ENCODE results near the gene ARHGAP33. TPM values are rescaled to one million over a fixed set of nuclear protein-coding genes. Genes with fewer than 3 reads are reported as not detected.

Gene ARHGAP33
- total RNA-seq, 1 experiment from 2014 or later: 7.8 TPM

DNA sequence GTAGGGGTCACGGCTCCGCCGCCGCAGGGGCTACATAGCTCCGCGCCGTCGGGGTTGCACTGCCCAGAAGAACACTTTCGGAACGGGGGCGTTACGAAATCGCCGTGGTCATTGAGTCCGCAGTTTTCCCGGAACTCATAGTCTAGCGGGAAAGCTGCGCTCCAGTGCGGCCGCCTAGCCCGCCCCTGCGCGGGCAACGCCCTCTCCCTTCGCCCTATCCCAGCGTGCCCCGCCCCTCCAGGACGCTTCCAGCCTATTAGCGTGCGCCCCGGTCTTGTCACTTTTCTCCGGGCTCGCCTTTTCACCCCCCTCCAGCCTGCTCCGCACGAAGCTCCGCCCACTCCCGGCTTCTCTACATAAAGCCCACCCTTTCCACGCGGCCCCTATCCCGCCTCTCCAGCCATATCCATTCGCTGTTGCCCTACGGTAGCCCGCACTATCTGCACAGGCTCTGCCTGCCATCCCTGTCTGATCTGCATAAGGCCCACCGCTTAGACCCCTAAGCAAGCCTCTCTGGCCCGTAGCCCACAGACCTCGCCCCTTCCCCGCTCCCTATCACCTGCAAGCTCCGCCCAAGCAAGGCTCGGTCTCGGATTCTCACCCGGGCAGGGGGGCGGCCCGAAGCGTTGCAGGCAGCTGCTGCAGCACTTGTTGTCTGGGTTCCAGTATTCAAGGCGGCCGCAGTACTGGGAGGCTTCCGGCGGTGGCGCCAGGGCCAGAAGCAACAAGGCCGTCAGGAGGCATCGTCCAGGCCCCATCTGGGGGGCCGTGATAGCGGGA is 34.8 kb upstream of the ARHGAP33 start:
- DNase-seq (ENCODE audit: low spot score): peak; percentile 92

DNA sequence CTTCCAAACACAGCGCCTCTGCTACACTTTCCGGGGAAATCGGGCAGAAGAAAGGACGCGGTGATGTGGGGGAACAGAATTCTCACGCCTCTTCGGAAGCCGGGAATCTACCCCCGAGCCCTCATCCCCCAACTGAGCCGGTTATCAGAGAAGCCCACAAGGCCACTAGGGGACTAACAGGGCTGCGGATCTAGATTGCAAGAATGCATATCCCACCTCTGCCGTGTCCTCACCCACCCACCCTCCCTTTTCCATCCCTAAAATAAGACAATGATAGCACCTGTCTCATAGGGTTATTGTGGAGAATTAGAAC is 34.2 kb upstream of the ARHGAP33 start:
- DNase-seq (ENCODE audit: low spot score): no peak

DNA sequence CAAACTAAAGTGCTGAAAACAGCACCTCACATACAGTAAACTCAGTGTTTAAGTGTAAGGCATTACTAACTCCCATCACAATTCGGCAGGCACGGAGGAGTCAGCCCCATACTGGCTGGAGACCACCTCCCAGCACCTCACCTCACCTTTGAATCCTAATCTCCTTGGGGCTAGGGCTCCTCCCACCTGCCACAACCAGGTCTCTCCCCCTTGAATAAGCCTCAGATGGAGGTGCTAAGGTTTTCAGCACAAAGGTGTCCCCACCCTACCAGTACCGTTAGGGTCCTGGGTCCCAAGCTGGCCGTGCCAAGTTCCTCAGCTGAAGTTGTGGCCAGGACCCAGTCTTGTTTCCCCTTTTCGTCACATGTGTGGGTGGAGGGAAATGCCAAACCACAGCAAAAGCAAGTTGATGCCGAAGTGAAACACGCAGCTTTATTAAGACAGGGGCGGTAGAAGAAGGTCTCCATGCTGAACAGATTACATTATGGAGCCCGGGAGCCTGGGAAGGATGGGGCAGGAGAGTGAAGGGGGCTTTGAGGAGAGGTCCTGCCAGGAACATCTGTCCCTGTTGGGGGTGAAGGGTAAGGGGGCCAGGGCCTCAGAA is 33.1 kb upstream of the ARHGAP33 start, which contains the start of gene IGFLR1:
IGFLR1 (minus strand) TSS at position 332 of the 604 bp plus-strand sequence. CDS start 1,272 bp downstream, outside the sequence.
- DNase-seq (ENCODE audit: low spot score): no peak

DNA sequence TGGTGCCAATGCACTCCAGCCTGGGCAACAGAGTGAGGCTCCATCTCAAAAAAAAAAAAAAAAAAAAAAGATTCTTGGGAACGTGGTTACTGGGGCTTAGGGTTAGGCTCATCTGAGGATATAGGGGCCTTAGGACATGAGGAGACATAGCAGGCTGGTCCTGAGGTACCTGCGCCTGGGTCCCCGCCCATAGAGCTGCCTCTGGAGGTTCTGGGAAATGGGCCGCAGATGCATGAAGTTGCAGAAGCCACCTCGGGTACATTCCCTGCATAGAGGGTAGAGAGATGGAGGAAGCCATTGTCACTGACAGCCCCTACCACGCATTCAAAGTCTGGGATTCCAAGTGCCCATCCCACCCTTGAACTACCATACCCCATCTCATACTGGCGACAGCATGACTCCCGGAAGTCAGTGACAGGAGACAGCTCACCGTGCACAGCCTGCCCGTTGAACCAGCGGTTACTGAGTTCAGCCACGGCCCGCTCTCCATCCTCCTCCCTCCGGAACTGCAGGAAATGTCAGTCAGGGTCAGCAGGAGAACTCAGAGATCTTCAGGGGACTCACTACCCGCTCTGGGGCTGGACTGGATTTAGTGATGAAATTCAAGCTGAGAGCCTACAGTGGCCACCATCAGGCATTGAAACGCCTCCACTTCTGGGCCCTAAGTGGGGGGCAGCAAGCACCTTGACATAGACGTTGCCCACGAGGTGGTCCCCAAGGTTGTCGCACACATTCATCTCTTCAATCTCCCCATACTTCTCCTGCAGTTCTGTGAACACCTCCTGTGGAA is 31.5 kb upstream of the ARHGAP33 start:
- no peak for DNase-seq (ENCODE audit: low spot score)

DNA sequence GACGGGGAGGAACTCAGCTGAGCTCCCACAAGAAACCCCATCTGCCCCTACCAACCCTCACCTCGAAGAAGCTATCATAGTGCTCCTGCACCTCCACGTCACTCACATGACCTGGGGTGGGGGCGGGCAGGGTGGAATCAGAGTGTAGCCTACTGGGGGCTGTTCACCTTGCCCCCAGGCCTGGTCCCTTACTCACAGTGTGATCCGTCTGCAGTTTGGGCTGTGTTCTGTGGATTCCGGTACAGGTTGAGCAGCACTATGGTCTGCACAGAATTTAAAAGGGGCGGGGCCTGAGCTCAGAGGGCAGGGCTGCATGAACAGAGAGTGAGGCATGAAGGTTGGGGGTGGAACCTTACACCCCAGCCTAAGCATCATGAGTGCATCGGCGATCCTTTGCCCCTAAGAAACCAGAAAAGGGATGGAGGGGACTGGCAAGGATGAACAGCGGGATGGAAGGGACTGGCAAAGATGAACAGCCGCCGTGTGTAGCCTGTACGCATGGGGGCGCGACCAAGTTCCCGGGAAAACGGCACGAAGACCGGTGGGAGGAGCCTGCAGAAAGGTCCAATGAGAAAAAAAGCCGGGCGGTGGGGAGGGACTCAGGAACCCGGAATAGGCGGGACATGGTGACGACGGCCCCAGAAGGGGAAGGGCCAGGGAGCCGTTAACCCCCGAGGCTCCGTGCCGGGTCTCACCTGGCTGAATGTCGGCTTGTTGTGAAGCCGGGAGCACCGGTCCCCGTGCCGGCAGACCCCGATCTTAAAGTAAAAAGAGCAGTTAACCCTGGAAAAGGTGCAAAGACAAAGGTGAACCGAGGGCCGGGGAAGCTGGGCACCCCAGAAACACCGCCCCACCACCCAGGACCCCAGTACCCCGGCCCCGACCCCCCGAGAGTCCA is 30.7 kb upstream of the ARHGAP33 start:
- DNase-seq (ENCODE audit: low spot score): peak; percentile 95

DNA sequence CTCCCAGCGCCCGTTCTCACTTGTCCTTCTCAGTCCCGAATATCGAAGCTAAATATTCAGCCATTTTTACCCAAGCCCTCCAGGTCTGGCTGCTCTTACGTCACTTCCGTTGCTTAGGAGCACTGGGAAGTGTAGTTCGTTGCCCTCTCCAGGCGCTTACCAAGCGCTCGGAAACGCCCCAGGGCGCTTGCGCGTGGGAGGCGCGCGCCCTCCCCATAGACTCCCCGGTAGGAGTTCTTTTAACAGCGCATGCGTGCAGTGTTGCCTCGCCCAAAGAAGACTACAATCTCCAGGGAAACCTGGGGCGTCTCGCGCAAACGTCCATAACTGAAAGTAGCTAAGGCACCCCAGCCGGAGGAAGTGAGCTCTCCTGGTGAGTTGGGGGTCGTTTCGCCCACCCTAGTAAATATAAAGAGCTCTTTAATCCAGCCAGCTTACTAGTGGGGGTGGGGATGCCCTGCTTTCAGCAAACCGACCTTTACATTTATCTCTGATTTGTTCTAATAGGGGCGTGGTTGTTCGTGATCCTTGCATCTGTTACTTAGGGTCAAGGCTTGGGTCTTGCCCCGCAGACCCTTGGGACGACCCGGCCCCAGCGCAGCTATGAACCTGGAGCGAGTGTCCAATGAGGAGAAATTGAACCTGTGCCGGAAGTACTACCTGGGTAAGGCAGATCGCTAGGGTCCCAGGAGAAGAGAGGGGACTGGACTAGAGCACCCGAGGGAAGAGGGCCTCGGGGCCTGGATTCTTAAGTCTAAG is 29.9 kb upstream of the ARHGAP33 start, which contains the start of the genes PSENEN and U2AF1L4:
PSENEN (plus strand) TSS at position 324 of the 759 bp plus-strand sequence; CDS start at position 604, 280 bp downstream.
U2AF1L4 (minus strand) TSS at position 91 of the 759 bp plus-strand sequence; CDS start at position 64, 27 bp downstream.
- DNase-seq (ENCODE audit: low spot score): peak; percentile 99

DNA sequence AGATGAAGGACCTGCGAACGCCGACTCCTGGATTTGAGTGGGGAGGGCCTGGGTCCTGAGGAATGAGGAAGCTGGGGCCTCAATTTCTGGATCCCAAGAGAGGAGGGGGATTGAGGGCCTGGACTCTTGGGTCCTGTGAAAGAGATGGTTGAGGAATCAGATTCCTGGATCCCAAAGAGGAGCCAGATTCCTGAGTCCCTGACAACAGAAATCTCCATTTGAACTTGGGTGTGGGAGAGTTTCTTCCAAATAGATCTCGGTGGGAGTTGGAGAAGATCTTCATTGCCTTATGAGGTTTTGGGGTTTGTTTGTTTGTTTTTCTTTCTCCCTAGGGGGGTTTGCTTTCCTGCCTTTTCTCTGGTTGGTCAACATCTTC is 29.3 kb upstream of the ARHGAP33 start:
- no peak for DNase-seq (ENCODE audit: low spot score)

DNA sequence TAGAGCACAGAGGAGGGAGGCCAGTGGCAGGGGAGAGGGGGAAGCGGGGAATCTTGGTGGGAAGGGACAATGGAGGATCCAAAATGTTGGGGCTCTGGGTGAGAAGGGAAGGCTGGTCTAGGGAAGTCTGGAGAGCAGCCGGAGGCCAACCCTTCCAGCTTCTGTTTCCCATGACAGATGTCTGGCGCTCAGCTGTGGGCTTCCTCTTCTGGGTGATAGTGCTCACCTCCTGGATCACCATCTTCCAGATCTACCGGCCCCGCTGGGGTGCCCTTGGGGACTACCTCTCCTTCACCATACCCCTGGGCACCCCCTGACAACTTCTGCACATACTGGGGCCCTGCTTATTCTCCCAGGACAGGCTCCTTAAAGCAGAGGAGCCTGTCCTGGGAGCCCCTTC is 28.8 kb upstream of the ARHGAP33 start:
- DNase-seq (ENCODE audit: low spot score): no peak

DNA sequence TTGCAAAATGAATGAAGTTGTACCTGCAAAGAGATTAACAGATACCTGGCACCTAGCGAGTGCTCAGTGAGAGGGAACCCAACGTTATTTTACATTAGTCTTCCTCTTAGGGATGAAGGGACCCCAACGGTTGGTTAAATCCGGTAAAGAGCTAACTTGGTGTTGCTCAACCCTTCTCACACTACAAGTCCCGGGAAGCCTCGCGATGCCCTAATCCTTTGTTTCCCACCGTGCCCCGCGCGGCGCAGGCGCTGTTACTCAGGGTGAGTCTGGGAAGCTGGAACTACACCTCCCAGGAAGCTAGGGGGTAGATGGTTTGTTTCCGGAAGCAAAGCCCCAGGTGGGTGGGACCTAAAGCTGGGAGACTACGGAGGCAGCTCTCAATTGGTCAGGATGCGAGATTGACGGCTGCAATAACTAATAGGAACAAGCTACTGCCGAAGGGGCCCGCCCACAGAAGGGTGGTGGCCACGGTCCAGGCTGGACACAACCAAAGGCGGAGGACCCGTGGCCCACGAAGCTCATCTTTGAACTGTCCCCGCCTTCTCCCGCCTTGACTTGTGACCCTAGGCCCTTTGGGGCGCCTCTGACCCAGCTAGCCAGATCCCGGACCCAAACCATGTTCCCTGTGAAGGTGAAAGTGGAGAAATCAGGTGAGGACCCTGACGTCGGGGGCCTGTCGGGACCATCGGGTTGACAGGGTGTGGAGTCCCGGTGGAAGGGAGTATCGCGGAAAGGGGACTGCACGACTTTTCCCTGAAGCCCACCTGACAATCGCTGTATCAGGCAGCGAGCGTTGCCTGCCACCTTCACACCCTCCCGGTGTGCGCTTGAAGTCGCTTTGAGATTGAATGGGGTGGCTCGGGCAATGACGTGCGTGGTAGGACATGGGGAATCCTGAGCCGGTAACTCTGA is 27.0 kb upstream of the ARHGAP33 start, which contains the start of gene LIN37:
LIN37 (plus strand) TSS at position 471 of the 915 bp plus-strand sequence; CDS start at position 620, 149 bp downstream.
- peak; percentile 99 for DNase-seq (ENCODE audit: low spot score)

DNA sequence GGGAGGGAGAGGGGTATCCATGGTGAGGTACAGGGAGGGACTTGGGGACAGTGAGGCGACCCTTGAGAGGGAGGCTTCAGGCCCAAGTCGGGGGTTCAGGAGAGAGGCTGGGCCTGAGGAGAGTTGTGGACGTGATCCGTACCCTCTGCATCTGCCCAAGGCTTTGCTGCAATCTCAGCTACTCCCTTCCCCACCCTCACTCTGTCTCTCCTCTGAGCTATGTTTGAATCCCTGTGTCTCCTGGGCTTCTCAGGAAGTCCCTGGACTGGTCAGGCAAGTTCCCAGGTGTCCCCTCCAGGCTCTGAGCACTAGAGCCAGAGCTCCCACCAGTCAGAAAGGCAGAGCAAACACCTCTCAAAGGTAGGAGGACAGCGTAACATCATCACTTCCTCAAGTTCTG is 25.2 kb upstream of the ARHGAP33 start:
- no peak for DNase-seq (ENCODE audit: low spot score)

DNA sequence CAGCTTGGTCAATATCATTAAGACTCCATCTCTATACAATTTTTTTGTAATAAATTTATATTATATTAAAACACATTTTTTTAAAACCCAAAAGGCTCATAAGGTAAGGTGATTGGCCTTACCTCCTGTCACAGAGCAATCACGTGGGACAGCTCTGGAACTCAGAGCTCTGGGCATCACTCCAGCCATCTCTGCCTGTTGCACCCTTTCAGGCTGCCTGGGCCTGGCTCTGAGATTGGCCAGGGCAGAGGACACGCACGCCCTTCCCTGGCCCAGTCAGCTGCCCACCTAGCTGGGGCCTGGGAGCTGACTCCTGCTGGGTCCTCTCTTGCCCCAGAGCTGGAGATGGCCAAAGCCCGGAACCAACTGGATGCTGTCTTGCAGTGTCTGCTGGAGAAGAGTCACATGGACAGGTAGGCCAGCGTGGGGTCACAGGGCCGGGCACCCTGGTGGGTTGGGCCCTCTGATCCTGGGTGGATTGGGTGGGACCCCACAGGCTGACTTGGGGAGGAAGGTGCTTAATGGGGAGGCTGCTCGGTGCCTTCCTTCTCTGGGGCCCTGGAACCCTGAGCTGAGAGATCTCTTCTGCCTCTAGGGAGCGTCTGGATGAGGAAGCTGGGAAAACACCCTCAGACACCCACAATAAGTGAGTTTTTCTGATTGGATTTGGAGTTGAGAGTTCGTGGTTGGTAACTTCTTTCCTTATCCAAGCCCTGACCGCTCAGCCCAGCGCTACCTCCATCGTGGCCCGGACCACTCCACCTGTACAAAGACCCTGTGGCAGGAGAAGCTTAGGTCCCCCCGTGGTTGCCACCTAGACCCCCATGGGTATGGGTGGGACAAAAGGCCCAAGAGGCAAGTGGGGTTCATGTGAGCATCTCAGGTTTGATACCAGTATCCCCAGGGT is 23.3 kb upstream of the ARHGAP33 start:
- DNase-seq (ENCODE audit: low spot score): no peak

DNA sequence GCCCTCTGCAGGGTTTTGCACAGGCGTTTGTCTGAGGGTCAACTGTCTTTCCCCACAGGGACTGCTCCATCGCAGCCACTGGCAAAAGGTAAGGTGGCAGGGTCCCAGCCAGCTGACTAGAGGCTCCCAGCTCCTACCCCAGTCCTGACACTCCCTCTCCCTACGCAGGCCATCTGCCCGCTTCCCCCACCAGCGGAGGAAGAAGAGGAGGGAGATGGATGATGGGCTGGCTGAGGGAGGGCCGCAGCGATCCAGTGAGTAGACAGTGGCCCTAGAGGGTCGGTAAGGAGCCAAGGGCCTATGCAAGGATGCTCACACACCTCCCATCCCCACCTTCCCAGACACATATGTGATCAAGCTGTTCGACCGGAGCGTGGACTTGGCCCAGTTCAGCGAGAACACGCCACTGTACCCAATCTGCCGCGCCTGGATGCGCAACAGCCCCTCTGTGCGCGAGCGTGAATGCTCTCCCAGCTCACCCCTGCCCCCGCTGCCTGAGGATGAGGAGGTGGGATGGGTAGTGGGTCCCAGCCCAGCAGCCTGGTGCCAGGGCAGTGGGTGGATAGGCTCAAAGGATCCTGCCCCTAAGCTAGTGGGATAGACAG is 22.5 kb upstream of the ARHGAP33 start:
- DNase-seq (ENCODE audit: low spot score): no peak

DNA sequence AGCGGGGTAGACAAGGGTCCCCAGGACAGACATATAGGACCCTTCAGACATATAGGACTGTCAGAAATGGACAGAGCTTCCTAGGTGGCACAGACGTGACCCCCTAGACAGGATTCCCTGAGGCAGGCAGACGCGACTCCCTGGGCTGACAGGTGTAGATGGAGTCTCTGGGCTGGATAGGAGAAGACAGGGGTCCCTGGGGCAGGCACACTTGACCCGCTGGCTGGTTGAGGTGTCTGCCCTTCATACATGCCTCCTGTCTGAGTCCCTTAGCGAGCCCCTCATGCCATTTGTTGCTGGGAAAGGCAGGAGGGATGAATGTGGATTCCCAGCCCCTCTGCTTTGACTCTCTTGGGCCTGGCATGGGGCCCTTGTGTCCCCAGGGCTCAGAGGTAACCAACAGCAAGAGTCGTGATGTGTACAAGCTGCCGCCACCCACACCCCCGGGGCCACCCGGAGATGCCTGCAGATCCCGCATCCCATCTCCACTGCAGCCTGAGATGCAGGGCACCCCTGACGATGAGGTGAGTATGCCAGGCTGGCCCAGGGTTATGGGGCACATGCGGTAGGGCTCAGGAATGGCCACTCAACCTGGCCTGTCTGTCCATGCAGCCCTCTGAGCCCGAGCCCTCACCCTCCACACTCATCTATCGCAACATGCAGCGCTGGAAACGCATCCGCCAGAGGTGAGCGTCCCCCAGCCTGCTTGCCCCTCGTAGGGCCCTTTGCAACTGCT is 21.6 kb upstream of the ARHGAP33 start:
- DNase-seq (ENCODE audit: low spot score): no peak

DNA sequence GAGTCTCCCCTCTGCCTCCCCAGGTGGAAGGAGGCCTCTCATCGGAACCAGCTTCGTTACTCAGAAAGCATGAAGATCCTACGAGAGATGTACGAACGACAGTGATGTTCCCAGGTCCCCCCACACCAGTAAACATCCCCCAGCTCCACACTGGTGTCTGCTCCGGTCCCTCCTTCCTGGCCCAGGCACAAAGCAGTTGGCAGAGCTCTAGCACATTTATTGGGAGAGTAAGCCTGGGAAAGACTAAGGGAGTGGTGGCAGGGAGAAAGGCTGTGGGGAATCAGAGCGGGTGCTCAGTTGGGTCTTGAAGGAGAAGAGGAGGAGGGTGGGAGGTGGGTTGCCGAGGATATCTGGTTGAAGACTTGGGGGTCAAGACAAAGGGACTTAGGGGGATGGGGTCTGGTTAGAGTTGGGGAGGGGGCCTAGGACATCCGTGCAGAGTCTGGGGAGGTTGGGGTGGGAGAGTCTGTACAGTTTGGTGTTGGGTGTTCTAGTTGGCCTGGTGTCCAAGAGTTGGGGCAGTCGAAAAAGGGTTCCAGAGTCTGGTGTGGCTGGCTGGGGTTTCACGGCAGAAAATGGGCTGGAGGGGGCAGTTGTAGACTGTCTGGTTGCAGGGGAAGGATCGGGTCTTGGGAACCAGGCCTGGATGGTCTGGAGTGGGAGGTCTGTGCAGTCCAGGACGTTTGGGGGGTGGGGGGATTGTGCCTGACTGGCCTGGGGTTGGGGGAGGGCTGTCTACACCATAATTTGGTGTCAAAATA is 20.8 kb upstream of the ARHGAP33 start:
- no peak for DNase-seq (ENCODE audit: low spot score)

DNA sequence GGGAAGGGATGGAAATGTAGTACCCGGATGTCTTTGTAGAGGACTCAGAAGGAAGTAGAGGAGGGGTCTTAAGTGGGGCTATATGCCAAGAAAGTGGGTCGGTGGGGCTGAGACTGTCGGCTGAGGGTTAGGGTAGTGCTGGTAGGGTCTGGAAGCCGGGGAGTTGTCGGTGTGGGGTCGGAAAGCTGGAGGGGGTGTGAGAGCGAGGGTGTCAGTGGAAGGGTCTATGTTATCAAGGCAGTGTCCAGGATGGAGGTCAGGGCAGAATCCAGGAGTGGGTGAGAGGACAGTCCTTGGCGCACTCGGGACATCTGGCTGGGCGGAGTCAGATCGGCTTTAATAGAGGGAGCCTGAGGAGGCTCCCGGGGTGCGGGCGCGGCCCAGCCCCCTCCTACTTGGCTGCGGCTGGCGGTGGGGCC is 20.2 kb upstream of the ARHGAP33 start:
- no peak for DNase-seq (ENCODE audit: low spot score)

Data from A172 (cell line).